NCI-H460 (cell line): ENCODE measurements around the gene SERPINA10. TPM values are rescaled to one million over a fixed set of nuclear protein-coding genes. Genes with fewer than 3 reads are reported as not detected.
"Not testable (repeated sequence)": the region's sequence is repeated elsewhere in the genome, so short reads cannot be mapped to it uniquely, and the experiment has no call there.

Experiments
- DNase-seq: peaks from one replicate; pipeline ENCODE4 v3.0.0-alpha.2; 2016; ENCODE audit warnings: low read depth; ENCODE audit errors: extremely low read depth
- total RNA-seq: library from RNA; depleted of rRNA; stranded (reverse); fragments of >200 nt; shearing (Covaris generic); gene quantifications from 2 replicates; pipeline ENCODE4 v1.2.3, GENCODE V29; 2014

SERPINA10 gene
- total RNA-seq, 1 experiment from 2014 or later = not detected

DNA sequence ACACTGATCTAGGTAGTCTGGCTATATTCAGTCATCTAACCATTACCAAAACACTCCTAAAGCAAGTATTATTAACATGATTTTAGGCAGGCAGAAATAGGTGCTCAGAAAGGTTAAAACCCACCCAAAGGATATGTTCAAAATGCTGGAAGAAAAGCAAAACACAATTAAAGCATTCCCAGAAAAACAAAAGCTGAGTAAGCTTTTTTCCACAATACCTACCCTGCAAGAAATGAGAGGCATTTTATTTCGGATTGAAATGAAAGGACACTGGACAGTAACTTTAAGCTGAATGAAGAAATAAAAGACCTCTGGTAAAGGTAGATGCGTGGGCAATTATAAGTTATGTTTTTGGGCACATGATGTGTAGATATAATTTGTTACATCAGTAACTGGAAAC is 21.8 kb upstream of the SERPINA10 start:
- no peak for DNase-seq

DNA sequence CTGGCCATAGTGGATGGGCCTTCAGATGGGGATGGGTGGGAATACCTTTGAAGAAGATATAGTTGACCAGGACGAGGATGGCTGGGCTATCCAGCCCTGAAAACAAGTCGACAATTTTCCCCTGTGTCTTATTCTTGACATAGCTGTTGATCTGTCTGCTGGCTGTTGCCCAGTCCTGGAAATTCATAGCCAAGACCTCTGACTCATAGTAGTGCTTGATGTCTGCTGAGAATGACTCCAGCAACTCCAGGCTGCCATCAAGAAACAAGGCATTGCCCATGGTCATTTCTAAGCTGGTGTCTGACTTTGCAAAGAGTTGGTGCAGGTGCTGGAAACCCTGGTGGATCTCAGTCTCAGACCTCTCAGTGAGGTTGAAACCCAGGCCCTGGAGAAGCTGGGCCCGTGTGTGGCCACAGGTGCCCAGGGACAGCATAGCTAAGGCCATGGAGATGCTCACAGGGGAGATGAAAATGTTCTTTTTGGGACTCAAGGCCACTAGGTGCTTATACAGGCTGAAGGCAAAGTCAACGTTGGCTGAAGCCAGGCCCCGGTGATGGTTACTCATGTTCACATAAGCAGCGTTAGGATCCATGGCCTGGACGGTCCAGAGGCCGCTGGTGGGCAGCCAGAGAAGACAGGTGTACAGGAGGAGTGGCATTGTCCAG is 21.1 kb upstream of the SERPINA10 start:
- DNase-seq = no peak

DNA sequence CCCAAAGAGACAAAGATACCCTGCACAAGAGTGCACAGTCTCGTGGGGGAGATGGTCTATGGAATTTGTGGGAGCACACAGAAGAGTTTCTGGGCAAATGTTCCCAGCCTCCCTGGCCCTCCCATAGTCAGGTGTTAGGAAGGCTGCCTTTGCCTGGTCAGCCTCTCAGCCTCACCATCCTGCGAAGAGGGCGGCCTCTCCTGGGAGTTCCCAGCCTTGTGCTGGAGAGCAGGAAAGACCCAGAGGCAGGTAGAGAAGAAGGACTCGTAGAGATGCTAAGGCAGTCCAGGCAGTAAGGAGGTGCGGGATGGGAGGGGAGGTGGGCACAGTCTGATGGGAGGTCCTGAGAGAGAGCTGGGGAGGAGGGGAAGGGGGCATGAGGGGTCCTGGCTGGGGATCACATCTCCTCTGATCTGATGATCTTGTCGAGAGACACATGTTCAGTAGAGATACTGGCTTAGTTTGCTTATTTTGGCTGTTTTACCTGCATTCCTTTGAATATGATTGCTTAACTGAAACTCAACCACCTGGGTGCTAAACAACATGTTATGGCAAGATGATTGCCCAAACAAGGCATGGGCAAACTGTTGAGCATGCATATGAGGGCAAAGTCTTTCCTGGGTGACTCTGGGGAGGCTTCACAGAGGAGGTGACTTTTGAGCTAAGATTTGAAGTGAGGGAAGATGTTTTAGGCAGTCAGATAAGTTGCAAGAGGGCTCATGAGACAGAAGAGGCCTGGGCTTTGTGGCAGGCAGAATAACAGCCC is 19.6 kb upstream of the SERPINA10 start:
- no peak for DNase-seq

DNA sequence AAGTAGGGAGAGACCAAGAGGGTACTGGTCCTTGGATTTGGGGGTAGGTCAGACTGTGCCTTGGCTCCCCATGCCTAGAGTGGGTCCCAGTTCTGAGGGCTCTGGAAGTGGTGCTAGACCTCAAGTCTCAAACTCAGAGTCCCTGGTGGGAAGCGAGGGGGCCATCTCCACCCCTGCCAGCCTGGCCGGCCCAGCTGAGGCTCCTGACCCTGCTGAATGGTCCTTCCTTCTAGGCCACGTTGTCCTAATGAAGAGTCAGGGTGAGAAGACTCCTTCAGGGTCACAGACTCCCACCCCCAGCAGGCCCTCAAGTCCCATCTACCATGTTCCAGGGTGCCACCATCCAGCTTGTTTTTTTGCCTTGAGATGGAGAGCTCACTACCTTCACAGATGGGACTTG is 17.2 kb upstream of the SERPINA10 start:
- DNase-seq = no peak

DNA sequence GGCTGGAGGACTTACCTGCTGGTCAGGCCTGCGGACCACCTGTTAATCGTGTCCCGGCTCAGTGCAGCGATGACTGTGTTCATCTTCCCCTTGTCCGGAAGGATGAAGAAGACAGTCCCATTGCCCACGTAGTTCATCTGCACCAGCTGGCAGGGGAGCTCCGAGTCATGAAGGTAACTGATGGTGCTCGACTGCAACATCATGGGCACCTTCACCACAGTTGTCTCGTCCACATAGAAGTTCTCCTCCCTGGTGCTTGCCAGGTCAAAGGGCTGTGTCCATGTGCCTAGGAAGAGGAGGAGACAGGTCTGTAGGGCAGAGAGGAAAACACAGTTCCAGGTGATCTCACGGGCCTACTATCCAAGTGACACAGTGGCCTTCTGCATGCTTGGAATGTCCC is 16.7 kb upstream of the SERPINA10 start:
- DNase-seq = no peak

DNA sequence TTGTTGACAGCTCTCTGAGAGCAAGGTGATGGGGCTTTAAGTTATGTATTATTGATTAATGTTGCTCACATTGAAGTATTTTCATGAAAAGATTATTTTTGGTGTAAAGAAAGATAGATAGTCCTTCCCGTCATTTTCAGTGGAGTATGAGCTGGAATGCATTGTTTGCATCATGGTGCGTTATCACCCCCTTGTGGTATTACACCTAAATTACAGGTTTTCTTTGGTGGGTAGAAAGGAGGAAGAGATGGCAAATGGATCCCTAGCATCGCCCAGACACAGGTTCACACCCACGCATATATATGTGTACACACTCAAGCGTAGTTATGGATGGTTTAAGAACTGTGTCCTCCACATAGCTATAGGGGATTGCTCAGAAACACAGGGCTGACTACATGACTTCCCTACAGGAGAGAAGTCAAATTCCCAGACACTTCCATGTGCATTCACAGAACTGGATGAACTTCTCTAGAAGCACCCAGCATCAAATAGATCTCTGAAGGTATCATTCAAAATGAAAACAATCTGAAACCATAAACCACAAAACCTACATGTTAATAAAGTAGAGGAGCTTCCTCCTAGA is 14.4 kb upstream of the SERPINA10 start:
- no peak for DNase-seq

DNA sequence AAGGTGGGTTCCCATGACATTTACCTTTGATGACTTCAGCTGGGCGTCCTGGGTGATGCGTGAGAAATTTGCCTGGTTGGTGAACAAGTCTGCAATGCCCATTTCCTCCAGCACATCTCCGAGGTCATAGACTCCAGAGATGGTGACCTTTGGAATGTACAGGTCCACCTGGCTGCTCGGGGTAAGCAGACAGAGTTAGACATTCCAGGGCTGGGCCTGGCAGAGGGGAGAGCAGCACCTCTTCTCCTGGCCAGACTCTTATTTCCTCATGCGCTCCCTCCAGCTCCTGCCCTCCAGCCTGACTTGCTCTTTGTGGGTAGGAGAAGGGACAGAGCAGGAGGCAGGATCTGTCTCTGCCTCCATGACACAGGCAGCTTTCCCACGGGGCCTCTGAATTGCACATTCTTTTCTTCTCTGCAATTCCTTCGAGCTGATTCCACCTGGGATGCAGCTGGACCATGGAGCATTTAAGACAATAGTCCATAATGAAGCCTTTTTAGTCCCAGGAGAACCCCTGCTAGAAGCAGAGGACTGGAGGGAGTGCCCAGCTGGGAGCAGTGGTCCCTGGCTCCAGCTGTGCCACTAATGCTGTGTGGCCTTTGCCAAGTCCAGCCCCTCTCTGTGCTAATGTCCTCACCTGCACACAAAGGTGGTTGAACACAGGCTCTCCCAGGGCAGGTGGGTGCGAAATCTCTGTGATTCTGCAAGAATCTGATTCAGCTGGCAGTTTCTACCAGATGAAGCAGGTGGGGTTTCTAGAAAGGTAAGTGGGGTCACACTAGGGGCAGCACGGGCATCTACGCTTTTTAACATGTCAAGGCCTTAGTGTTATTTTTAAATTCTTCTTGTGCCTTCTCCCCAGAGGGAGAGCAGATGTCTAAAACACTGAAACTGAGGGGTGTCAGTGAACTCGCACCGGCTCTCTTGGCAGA is 13.2 kb upstream of the SERPINA10 start:
- DNase-seq = no peak

DNA sequence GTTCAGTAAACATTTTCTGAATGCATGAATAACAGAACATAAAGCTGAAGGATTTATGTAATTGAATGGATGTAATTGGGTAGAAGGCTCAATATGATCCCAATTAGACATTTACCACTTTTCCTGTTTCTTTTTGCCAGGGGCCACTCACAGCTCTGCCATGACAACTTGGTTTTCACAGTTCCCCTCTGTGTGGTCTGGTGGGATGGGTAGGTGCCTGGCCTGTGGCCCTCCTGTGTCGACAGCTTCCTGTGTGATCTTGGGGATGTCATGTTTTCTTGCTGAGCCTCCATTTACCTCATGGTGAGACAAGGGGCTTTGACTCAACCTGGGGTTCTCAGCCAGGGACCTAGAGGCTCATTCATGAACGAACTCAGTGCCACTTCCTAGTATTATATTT is 12.6 kb upstream of the SERPINA10 start:
- DNase-seq = no peak

DNA sequence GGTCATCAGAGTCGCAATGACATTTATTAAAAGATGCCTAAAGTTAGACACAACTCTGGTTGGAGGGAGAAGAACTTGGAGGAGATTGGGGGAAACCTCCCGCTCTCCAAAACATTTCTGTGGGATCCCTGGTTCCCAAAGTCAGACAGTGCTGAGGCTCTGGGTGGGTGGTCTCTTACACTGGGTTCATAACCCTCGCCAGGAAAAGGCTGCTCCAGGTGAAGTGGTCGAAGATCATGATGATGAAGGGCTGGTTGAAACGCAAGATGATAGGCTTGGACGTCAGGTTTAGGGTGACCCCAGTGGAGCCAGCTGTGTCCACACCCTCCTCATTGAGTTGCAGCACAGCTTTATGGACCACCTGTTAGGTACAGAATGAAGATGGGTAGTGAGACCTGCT is 11.2 kb upstream of the SERPINA10 start:
- DNase-seq = no peak

DNA sequence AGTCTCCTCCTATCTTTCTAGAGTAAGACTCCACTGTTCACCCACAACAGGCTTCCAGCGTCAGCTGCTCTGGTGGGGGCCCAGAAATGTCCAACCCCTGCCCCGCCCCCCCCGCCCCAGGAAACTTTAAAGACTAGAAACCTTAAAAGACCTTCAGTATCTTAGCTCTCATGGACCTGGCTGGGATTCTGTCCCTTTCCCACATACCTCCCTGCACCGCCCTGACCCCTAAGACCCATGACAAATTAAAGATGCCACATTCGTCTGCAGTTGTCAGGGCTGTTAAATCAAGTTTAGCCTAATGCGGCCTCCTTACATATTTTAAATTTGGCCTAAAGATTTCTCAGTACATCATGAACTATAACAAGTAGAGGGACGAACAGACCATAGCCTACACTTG is 10.0 kb upstream of the SERPINA10 start:
- DNase-seq = no peak

DNA sequence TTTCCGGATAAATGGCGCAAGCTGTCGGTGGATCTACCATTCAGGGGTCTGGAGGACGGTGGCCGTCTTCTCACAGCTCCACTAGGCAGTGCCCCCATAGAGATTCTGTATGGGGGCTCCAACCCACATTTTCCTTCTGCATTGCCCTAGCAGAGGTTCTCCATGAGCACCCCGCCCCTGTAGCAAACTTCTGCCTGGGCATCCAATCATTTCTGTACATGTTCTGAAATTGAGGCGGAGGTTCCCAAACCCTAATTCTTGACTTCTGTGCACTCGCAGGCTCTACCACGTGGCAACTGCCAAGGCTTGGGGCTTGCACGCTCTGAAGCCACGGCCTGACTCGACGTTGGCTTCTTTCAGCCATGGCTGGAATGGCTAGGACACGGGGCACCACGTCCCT is 5.1 kb upstream of the SERPINA10 start:
- no peak for DNase-seq

DNA sequence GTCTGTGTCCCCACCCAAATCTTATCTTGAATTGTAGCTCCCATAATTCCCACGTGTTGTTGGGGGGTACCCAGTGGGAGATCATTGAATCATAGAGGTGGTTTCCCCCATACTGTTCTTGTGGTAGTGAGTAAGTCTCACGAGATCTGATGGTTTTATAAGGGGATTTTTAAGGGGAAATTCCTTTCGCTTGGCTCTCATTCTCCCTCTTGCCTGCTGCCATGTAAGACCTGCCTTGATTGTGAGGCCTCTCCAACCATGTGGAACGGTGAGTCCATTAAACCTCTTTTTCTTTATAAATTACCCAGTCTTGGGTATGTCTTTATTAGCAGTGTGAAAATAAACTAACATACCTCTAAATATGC is 3.1 kb upstream of the SERPINA10 start:
- DNase-seq = not testable (repeated sequence)

DNA sequence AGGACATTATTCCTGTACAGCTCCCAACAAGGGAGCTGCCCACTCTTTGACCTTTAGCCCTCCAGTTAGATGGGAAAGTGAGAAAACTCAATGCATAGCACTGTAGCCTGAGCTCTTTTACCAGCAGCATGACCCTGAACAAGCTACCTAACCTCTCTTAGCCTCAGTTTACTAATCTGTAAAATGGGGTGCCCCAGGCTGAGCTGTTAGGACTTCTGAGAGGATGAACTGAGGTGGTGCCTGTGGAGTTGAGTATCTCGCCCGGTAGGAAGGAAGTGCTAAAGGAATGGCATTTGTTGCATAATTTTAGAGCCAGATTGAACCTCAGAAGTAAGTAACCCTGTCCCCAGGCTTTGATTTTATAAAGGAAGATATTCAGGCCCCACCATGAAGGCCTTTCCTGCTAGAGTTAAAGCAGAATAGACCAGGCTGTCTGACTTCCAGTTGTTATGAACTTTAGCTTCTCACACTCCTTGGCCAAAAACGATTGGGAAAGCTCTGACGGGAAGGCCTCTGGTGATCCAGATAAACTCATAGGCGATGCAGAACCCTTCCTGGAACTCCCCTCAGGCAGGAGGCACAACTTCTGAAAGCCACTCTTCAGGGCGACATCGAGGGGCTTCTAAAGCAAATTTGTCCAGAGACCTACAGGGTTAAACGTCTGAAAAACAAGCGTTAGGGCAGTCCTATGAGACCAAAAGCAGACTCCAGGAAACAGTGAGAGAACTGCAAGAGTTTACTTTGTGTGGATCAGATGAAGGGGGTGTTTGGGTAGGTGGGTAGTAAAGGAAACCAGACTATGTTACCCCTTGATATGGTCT is 2.5 kb upstream of the SERPINA10 start:
- DNase-seq = no peak

DNA sequence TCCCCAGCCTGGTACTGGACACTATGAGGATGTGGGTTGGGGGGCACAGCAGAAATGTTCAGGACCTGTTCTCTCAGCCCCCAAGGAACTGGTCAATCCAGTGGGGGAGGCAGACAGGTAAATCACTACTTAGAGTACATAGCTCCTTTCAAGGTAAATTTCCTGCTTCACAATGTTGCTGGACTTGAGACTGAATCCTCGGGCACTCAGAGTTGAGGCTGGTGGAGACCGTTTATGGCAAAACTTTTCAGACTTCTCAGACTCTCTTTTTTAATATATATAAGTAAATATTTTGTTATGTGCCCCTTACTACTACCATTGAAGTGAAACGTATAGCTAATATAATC is 483 bp upstream of the SERPINA10 start:
- no peak for DNase-seq

DNA sequence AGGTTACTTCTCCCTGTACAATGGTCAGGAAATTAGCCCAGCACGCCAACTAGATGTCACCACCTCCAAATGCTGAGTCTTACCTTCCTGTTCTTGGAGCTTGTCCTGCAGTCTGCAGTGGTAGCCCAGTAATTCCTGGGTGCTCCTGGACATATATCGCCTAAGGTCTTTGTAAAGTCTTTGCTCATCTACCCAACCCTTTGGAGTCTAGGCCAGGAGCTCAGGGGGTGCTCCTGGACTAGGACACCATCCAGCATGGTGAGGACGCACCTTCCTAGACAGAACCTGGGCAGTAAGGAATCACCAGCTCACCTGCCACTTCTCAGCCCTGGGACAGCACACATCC is 569 bp downstream of the SERPINA10 start:
- no peak for DNase-seq

DNA sequence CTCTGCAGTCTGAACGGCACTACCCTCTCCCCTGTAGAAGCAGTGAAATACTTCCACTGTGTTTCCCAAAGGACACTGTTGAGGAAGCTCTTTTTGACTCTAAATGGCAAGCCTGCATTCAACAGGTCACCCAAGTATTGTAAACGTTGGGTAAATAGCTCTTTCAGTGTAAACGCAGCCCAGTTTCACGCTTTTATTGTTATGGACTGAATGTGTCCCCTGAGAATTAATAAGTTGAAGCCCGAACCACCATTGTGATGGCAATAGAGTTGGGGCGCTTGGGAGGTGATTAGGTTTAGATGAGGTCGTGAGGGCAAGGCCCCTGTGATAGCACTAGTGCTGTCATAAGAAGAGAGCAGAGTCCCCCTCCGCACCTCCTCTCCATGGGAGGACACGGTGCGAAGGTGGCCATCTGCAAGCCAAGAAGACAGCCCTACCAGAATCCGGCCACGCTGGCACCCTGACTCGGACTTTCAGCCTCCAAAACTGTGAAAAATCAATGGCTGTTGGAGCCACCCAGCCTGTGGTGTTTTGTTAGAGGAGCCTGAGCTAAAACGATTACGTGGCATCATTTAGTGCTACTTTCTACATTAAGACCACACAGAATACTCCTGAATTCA is 1.1 kb downstream of the SERPINA10 start:
- no peak for DNase-seq

DNA sequence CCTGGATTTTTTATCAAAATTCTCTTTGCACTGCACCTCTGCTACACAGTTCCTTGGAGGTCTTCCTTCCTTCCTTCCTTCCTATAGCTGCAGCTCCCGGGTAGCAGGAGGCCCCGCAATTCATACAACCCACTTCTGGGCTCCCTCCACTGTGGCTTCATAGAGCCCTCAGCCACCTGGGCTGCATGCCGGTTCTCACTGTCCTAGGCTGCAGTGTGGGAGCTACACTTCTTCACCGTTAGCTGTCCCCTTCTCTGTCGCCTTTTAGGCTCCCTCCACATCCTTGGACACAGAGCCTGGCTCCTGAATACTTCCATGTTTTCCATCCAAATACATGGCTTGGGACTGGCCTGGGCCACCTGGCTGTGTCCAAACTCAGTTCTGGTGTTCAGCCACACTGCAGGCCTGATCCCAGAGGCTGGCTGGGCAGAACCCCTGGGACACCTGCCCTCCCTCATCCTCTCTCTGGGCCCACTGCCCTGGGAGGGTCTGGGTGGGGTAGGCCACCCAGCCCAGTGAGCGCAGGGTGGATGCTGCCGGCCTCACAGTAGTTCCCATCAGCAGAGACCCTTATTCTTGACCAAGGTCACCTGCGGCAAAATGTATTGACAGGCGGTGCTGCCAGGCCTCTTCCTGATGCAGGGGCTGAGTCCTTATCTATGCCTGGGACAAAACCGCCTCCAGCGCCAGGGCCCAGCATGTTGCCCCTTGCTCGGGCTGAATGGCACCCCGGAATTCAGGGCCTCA is 1.7 kb downstream of the SERPINA10 start:
- no peak for DNase-seq

DNA sequence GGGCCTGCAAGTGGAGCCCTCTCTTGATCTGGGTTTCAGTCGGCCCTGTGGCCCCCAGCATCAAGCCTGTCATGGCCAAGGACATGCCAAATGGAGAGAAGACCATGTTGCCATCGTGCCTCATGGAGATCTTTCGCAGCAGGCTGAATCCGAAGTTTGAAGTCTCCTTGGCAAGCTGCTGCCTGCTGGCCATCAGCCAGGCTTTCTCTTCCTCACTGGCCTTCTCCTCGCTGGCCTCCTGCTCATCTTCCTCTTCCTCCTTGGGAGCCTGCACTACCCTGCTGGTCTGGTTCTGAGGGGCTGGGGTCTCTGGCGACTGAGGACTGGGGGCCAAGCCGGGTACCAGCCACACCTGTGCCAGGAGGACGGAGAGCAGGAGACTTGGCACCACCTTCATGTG is 2.9 kb downstream of the SERPINA10 start:
- no peak for DNase-seq
